GM10248 (cell line): ENCODE measurements around the gene MCFD2.

Experiments
- CTCF ChIA-PET: fragments of 300-600 bp; sonication (Branson Sonifier 250); formaldehyde crosslinking; extraction: SDS; loops from one replicate; lab custom pipeline; 2021; ENCODE audit warnings: antibody characterized with exemption; lab: Yijun Ruan, JAX
- POLR2A ChIA-PET: fragments of 350-650 bp; sonication (Branson Sonifier 250); formaldehyde crosslinking; extraction: SDS; loops from one replicate; lab custom pipeline; 2020; ENCODE audit warnings: antibody characterized with exemption; lab: Yijun Ruan, JAX
- DNase-seq: peaks from one replicate; pipeline ENCODE4 v3.0.0; 2012; ENCODE audit errors: extremely low spot score
- CTCF ChIP-seq: IDR thresholded peaks from 2 replicates; pipeline ENCODE4 v1.5.1; 2012; ENCODE audit warnings: mild to moderate bottlenecking, low read depth; ENCODE audit errors: extremely low read depth, missing control alignments, control extremely low read depth

MCFD2 gene

GRCh38 chr2:46870051-46870839 is 45.4 kb downstream of the MCFD2 start:
- TF ChIP-seq CTCF, result no peak
- DNase-seq, result no peak
- CTCF ChIA-PET, result interaction anchor here (0.9 to 1.0 kb wide), 2 partner anchors 12 to 15 kb away, joined by 3 to 4 read pairs; no protein-coding TSS in a partner anchor
- POLR2A ChIA-PET, result no interaction called here

- POLR2A ChIA-PET, result no interaction called here
- CTCF ChIA-PET, result no interaction called here
- TF ChIP-seq CTCF, result no peak
- DNase-seq, result no peak
These were observed 46.0 kb downstream of the MCFD2 start for GRCh38 chr2:46869621-46870020.

- DNase-seq, result no peak
- POLR2A ChIA-PET, result no interaction called here
- TF ChIP-seq CTCF, result no peak
- CTCF ChIA-PET, result no interaction called here
These were observed 48.8 kb downstream of the MCFD2 start for GRCh38 chr2:46866770-46867246.

DNA sequence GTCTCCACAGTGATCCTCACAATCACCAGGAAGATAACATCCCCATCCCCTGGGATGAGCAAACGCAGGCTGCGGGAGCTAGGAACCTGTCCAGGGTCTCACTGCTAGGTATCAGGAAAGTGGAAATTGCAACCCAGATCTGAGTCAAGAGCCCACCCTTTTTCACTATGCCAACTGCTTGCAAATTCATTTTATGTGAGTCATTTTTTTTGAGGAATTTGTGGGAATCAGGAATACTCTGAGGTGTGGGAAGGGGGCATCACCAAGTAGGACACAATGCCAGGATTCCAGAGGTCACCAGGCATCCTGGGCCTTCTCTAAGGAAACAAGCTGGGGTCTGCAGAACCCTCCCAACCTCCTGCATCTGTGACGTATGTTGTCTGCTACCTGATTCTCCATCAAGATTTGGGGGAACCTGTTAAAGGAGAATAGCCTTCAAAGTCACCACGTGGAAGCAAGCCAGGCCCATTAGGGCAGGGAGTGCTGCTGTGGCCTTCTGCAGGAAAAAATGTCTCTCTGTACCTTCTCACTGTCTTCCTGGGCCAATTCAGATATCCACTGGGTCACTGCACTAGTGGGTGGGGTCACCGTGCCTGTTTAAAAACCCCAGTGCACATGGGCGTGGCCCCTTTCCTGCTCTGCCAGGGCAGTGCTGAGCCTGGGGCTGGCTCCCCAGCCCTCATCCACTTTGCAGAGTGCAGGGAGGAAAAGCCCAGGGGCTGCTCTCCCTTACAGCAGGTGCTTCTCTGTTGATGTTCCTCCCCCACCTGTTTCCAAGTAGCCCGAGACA is 50.2 kb downstream of the MCFD2 start:
- ChIA-PET CTCF (interaction anchor here (1.2 kb wide), 1 partner anchor 15 kb away, joined by 3 read pairs; no protein-coding TSS in a partner anchor), POLR2A (no interaction called here)
- no peak for TF ChIP-seq CTCF
- no peak for DNase-seq

GRCh38 chr2:46863882-46864281 is 51.7 kb downstream of the MCFD2 start:
- ChIA-PET POLR2A (no interaction called here), CTCF (interaction anchor here (1.0 to 1.2 kb wide), 2 partner anchors 14 to 32 kb away, joined by 3 read pairs; no protein-coding TSS in a partner anchor)
- DNase-seq, result no peak
- no peak for TF ChIP-seq CTCF

DNA sequence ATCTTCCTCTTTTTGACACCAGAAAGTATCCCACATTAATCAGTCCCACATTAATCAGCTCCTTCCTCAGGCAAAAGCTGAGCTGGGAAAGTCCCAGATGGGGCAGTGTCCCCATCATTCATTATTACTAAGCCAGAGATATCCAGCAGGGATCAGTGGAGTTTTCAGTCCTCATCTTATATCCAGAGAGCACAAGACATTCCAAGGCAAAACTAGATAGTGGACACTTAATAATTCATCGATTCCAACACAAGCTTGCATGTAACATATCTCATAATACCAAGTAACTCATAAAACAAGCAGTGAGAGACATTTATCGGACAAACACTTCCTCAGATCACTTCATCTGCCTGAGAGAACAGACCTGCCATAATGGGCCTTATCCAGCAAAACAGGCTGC is 53.1 kb downstream of the MCFD2 start:
- CTCF ChIA-PET, result interaction anchor here (1.0 to 1.8 kb wide), 3 partner anchors 10 to 27 kb away, joined by 3 to 5 read pairs (median 4); no protein-coding TSS in a partner anchor
- POLR2A ChIA-PET, result no interaction called here
- DNase-seq, result no peak
- TF ChIP-seq CTCF, result no peak
